BLaER1 treated with 17β-estradiol and CSF1 and Interleukin-3, amounts not matched to agents 10 nM and 100 nM (cell line): ENCODE measurements around the gene FOXG1.
A peak's percentile ranks its signal among the peaks of the same experiment; 100 is the strongest.

Experiments used
- H3K27ac ChIP-seq, 11 experiments: shearing (Covaris generic); formaldehyde crosslinking; 2 replicates each; pipeline ENCODE4 v1.8.1; 2022
- H3K27me3 ChIP-seq, 11 experiments: shearing (Covaris generic); formaldehyde crosslinking; 2 replicates each; pipeline ENCODE4 v1.8.1; 2022
- H3K36me3 ChIP-seq, 11 experiments: shearing (Covaris generic); formaldehyde crosslinking; 2 replicates each; pipeline ENCODE4 v1.8.1; 2022
- H3K4me1 ChIP-seq, 10 experiments: shearing (Covaris generic); formaldehyde crosslinking; 2 replicates each; pipeline ENCODE4 v1.8.1; 2022
- H3K4me2 ChIP-seq, 11 experiments: shearing (Covaris generic); formaldehyde crosslinking; 2 replicates each; pipeline ENCODE4 v1.8.1; 2022
- H3K4me3 ChIP-seq, 10 experiments: shearing (Covaris generic); formaldehyde crosslinking; 2 replicates each; pipeline ENCODE4 v1.8.1; 2022
- H3K9ac ChIP-seq, 11 experiments: shearing (Covaris generic); formaldehyde crosslinking; 2 replicates each; pipeline ENCODE4 v1.8.1; 2022
- H3K9me3 ChIP-seq, 11 experiments: shearing (Covaris generic); formaldehyde crosslinking; replicated peaks in 1 of 11; 2 replicates each; pipeline ENCODE4 v1.8.1; 2022
- H4K20me1 ChIP-seq, 11 experiments: shearing (Covaris generic); formaldehyde crosslinking; 2 replicates each; pipeline ENCODE4 v1.8.1; 2022
- Cebpa-rat ChIP-seq, 11 experiments: shearing (Covaris generic); IDR thresholded peaks; 2 replicates each; pipeline ENCODE4 v1.8.1; 2022

FOXG1 gene

GRCh38 chr14:28755198-28755815 lies 11.3 kb upstream of the FOXG1 start:
- peaks cover 60 to 61% (median 61%) of the 10 kb centered on the region in 11 experiments for H3K27me3 ChIP-seq
- H3K36me3 ChIP-seq = no peaks in the 10 kb centered on the region
- no peak overlapping the region for H3K4me2 ChIP-seq
- no peak overlapping the region for H3K27ac ChIP-seq
- H3K4me1 ChIP-seq = 0 out of 20 replicates have a peak, but pooled peaks cover 0 to 4% (median 0%) of the 10 kb centered on the region in 10 experiments
- peaks cover 8 to 24% (median 14%) of the 10 kb centered on the region in 11 experiments; a peak in 17 of 22 replicates for H3K9me3 ChIP-seq
- no peak overlapping the region for H3K9ac ChIP-seq
- peaks cover 0 to 25% (median 0%) of the 10 kb centered on the region in 11 experiments; a peak in 4 of 22 replicates for H4K20me1 ChIP-seq
- TF ChIP-seq Cebpa-rat (IDR thresholded peaks at IDR 0.05) = no peak
- H3K4me3 ChIP-seq = no peak overlapping the region

GRCh38 chr14:28755884-28756268 lies 10.7 kb upstream of the FOXG1 start:
- H3K4me1 ChIP-seq = 0 out of 20 replicates have a peak, but pooled peaks cover 0 to 4% (median 0%) of the 10 kb centered on the region in 10 experiments
- H3K9me3 ChIP-seq = peaks cover 8 to 25% (median 14%) of the 10 kb centered on the region in 11 experiments; a peak in 17 of 22 replicates
- no peak overlapping the region for H3K27ac ChIP-seq
- no peak for TF ChIP-seq Cebpa-rat (IDR thresholded peaks at IDR 0.05)
- no peak overlapping the region for H3K4me2 ChIP-seq
- no peaks in the 10 kb centered on the region for H3K36me3 ChIP-seq
- H4K20me1 ChIP-seq = peaks cover 0 to 25% (median 0%) of the 10 kb centered on the region in 11 experiments; a peak in 4 of 22 replicates
- no peak overlapping the region for H3K4me3 ChIP-seq
- H3K27me3 ChIP-seq = peaks cover 66 to 67% (median 66%) of the 10 kb centered on the region in 11 experiments
- no peak overlapping the region for H3K9ac ChIP-seq

DNA sequence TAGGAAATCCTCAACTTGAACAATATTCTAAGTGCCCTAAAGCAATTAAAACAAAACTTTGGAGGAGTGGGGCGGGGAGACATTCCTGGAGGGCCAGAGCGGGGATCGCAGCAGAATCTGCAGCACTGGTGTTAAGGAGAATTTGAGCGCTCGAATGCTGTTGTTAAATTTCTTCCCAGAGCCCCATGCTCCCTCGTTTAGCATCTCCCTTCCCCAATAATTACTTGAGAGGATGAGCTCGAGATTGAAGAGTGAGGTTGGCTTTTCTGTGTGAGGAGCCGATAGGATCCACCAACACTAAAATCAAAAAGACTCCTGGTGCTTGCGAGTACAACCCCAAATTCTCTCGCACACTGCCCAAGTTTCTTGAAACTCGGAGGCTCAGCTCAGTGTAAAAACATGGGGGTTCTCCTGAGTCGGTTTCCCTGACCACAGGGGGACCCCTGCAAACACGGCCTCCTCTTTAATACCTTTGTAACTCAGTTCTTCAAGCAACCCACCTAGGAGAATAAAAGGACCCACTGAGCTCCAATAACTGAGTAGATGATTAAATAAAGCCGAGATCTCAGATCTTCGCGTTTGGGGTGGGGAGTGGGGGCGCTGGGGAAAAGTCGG lies 10.2 kb upstream of the FOXG1 start:
- no peak overlapping the region for H3K4me2 ChIP-seq
- peaks cover 8 to 25% (median 14%) of the 10 kb centered on the region in 11 experiments; a peak in 17 of 22 replicates for H3K9me3 ChIP-seq
- no peaks in the 10 kb centered on the region for H3K36me3 ChIP-seq
- no peak overlapping the region for H3K9ac ChIP-seq
- TF ChIP-seq Cebpa-rat (IDR thresholded peaks at IDR 0.05) = no peak
- H3K27me3 ChIP-seq = peaks cover 71 to 72% (median 71%) of the 10 kb centered on the region in 11 experiments
- H3K4me3 ChIP-seq = no peak overlapping the region
- H4K20me1 ChIP-seq = peaks cover 0 to 25% (median 0%) of the 10 kb centered on the region in 11 experiments; a peak in 4 of 22 replicates
- H3K4me1 ChIP-seq = 0 out of 20 replicates have a peak, but pooled peaks cover 0 to 4% (median 0%) of the 10 kb centered on the region in 10 experiments
- no peak overlapping the region for H3K27ac ChIP-seq

GRCh38 chr14:28756884-28757570 lies 9.6 kb upstream of the FOXG1 start:
- H3K27ac ChIP-seq = no peak overlapping the region
- H3K27me3 ChIP-seq = peaks cover 77 to 78% (median 78%) of the 10 kb centered on the region in 11 experiments
- peak overlapping the region in 1 of 11 experiments; percentile 14; a peak in 1 of 22 replicates for H3K4me2 ChIP-seq
- no peak for TF ChIP-seq Cebpa-rat (IDR thresholded peaks at IDR 0.05)
- peaks cover 8 to 25% (median 14%) of the 10 kb centered on the region in 11 experiments; a peak in 17 of 22 replicates for H3K9me3 ChIP-seq
- no peak overlapping the region for H3K9ac ChIP-seq
- H3K4me1 ChIP-seq = 0 out of 20 replicates have a peak, but pooled peaks cover 0 to 4% (median 0%) of the 10 kb centered on the region in 10 experiments
- H4K20me1 ChIP-seq = peaks cover 0 to 25% (median 0%) of the 10 kb centered on the region in 11 experiments; a peak in 4 of 22 replicates
- no peaks in the 10 kb centered on the region for H3K36me3 ChIP-seq
- no peak overlapping the region for H3K4me3 ChIP-seq

GRCh38 chr14:28757786-28758185 lies 8.8 kb upstream of the FOXG1 start:
- H3K4me3 ChIP-seq = no peak overlapping the region

GRCh38 chr14:28758253-28758884 lies 8.2 kb upstream of the FOXG1 start:
- Histone ChIP-seq H3K27me3 (peaks cover 89 to 92% (median 91%) of the 10 kb centered on the region in 11 experiments), H3K4me2 (no peak overlapping the region), H4K20me1 (peaks cover 0 to 25% (median 0%) of the 10 kb centered on the region in 11 experiments; a peak in 4 of 22 replicates), H3K4me1 (0 out of 20 replicates have a peak, but pooled peaks cover 0 to 4% (median 0%) of the 10 kb centered on the region in 10 experiments), H3K9ac (no peak overlapping the region), H3K36me3 (no peaks in the 10 kb centered on the region), H3K9me3 (peaks cover 8 to 25% (median 14%) of the 10 kb centered on the region in 11 experiments; a peak in 17 of 22 replicates), H3K27ac (no peak overlapping the region), H3K4me3 (no peak overlapping the region)
- TF ChIP-seq Cebpa-rat (IDR thresholded peaks at IDR 0.05) = no peak

More at GRCh38 chr14:28757786-28758185, 8.8 kb upstream of the FOXG1 start:
- Histone ChIP-seq H3K4me2 (no peak overlapping the region), H3K4me1 (0 out of 20 replicates have a peak, but pooled peaks cover 0 to 4% (median 0%) of the 10 kb centered on the region in 10 experiments), H3K9ac (no peak overlapping the region), H4K20me1 (peaks cover 0 to 25% (median 0%) of the 10 kb centered on the region in 11 experiments; a peak in 4 of 22 replicates), H3K9me3 (peaks cover 8 to 25% (median 14%) of the 10 kb centered on the region in 11 experiments; a peak in 17 of 22 replicates), H3K27ac (no peak overlapping the region), H3K36me3 (no peaks in the 10 kb centered on the region), H3K27me3 (peaks cover 85 to 86% (median 85%) of the 10 kb centered on the region in 11 experiments)
- TF ChIP-seq Cebpa-rat (IDR thresholded peaks at IDR 0.05) = no peak

GRCh38 chr14:28758885-28759652 lies 7.5 kb upstream of the FOXG1 start:
- Histone ChIP-seq H4K20me1 (peaks cover 0 to 25% (median 0%) of the 10 kb centered on the region in 11 experiments; a peak in 4 of 22 replicates), H3K36me3 (no peaks in the 10 kb centered on the region), H3K9ac (no peak overlapping the region), H3K27ac (no peak overlapping the region), H3K4me2 (no peak overlapping the region), H3K27me3 (peaks cover 96 to 99% (median 98%) of the 10 kb centered on the region in 11 experiments), H3K4me1 (0 out of 20 replicates have a peak, but pooled peaks cover 0 to 4% (median 0%) of the 10 kb centered on the region in 10 experiments), H3K4me3 (no peak overlapping the region), H3K9me3 (peaks cover 8 to 25% (median 14%) of the 10 kb centered on the region in 11 experiments; a peak in 17 of 22 replicates)
- no peak for TF ChIP-seq Cebpa-rat (IDR thresholded peaks at IDR 0.05)
